Right lung (tissue), 5 donors: Measurements from ENCODE around the gene LSAMP. TPM values are rescaled to one million over a fixed set of nuclear protein-coding genes. Genes with fewer than 3 reads are reported as not detected.

Experiments used
- DNase-seq, 2 donors: peaks; one replicate each; pipeline ENCODE4 v3.0.0-alpha.2; 2013
- polyA plus RNA-seq, 5 donors: library from polyadenylated mRNA; unstranded; fragments of 120-200 nt; gene quantifications; one replicate each; pipeline versions ENCODE4 v1.2.1 to v1.2.3, GENCODE V29; 2013; ENCODE audit warnings: inconsistent platforms in 1 of 5, low replicate concordance in 1 of 5; ENCODE audit not compliant: insufficient read length in 5 of 5, insufficient read depth in 1 of 5

Gene LSAMP
- polyA plus RNA-seq, 5 donors = 10.8 to 30.4 (median 28.0) TPM

GRCh38 chr3:116028157-116028556 lies 417.1 kb downstream of the LSAMP start:
- no peak for DNase-seq

- no peak for DNase-seq
Measured at GRCh38 chr3:116020989-116021388, 424.3 kb downstream of the LSAMP start.

- no peak for DNase-seq
Measured at GRCh38 chr3:116020495-116020894, 424.8 kb downstream of the LSAMP start.

DNA sequence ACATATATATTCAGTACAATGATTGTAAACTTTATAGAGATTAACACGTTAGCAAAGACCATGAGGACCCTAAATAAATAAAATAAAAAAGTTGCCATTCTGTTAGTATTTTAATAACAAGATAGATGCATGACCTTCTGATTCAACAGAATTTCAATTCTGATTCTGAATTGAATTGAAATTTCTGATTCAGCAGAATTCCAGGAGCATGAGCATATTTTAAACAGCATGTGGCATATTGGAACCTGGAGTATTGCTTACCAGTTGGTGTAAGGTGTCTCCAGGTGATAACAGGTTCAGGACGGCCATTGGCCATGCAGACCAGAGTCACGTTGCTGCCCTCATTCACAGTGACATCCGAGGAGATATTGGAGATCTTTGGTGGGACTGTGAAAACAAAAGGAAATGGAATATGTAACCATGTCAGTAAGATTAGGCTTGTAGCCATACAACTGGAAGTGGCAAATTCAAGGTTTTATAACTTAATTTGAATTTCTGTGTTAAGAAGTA lies 426.0 kb downstream of the LSAMP start:
- no peak for DNase-seq

GRCh38 chr3:116018646-116019045 lies 426.6 kb downstream of the LSAMP start:
- no peak for DNase-seq

DNA sequence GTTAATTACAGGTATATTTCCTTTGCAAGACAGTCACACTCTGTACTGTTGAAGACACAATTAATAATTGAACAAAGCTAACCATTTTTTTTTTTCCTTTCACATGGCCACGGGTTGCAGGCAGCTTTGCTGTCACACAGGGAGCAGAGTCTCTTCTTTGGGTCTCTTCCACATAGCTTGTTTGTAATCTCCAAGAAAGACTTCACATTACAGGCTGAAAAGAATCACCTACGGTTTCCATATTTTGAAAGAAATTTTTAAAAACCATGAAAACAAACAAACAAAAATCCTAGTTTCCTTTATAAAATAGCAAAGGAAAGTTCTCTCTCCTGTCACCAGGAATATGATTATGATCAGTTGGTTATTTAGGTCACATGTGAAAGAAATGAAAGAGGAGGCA lies 429.4 kb downstream of the LSAMP start:
- no peak for DNase-seq

DNA sequence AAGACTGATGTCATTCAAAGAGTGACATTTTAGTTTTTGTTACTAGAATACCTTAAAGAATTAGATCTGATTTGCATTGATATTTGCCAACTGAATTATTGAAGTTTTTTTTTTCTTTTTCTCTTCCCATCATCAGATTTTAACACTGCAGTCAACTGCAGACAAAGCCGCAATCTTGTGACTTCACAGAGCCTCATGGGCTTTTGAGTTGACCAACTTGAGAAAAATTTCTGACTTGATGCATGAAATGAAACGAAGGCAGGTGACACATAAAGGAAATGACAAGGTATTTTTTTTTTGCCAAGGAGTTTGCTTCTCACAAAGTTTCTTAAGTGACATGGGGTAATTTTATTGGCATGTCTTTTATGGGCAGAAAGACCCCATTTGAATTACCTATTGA lies 438.3 kb downstream of the LSAMP start:
- DNase-seq = no peak

DNA sequence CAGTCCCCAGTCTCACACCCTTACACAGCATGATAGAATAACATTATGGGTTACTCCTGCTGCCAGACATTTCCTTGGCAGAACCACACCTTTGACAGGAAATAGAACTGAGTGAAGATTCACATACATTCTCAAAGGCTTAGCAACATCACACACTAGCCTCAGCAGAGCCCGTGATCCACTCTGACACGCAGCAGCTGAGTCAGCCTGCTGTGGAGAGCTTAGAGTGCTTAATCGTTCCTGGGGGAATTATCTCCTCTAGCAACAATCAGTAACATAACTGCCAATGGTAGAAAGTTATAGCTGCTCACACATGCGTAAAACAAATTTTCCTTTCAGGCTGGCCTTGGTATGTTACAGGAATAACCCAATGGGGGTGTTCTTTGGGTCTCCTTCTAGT lies 439.9 kb downstream of the LSAMP start:
- DNase-seq = peak in 1 of 2 donors; percentile 6

- no peak for DNase-seq
Measured at GRCh38 chr3:116002235-116002634, 443.1 kb downstream of the LSAMP start.

DNA sequence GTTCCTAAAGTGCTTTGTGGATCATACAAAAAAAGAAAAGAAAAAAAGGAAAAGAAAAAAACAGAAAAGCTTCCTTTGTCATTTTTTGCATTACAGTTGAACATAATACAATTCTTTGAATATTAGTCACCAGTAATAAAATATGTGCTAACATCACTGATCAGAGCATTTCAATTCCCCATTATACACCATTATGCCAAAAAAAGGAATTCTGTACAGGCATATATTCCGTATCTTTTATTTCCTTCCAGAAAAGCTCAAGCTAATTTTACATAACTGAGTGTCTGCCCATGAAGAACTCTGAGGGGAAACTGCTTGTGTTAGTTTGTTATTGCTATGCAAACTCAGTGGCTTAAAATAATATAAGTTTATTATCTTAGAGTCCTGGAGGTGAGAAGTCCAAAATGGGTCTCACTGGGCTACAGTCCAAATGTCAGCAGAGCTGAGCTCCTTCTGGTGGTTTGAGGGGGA lies 444.1 kb downstream of the LSAMP start:
- DNase-seq = no peak

DNA sequence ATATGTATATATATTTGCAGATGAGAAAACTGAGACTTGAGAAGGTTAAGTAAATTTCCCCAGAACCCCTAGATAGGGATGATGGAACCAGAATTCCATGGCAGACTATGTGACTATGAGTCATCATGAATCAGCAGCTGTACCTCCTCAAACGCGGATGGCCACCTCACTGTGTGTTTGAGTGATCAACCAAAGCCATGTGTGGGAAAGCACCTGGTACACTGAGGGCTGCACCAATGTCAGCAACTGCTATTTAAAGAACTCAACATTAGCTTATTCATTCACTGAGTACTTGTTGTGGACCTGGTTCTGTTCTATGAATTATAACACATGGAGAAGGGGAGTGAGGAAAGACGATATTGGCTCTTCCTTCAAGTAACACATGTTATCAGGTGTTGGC lies 445.0 kb downstream of the LSAMP start:
- no peak for DNase-seq

- no peak for DNase-seq
Measured at GRCh38 chr3:115999613-116000012, 445.7 kb downstream of the LSAMP start.

DNA sequence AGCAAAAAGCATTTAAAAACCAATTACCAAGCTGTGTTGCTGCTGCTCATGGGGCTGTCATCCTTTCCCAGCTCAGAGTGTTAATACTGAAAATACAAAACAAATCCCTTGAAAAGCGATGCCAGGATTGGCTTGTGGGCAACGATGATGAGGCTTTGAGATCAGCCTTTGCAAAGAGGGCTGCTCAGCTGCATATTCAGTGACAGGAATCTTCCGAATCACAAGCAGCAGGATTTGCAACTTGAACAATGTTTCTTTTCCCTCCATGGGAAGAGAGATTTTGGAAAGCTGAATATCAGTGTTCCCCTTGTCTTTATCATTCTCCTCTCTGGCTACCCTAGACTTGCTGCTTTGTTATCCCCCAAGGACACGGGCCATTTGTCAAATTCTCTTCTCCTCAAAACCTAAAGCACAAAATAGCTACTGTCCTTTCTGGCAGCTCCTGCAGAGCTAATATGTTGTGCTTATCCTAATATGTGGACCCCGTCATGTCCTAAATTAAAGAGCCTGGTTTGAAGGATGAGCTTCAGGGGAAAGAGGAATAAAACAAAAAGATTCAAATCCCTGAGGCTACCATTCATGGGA lies 446.2 kb downstream of the LSAMP start:
- DNase-seq = no peak

- no peak for DNase-seq
Measured at GRCh38 chr3:115996420-115997108, 448.7 kb downstream of the LSAMP start.

DNA sequence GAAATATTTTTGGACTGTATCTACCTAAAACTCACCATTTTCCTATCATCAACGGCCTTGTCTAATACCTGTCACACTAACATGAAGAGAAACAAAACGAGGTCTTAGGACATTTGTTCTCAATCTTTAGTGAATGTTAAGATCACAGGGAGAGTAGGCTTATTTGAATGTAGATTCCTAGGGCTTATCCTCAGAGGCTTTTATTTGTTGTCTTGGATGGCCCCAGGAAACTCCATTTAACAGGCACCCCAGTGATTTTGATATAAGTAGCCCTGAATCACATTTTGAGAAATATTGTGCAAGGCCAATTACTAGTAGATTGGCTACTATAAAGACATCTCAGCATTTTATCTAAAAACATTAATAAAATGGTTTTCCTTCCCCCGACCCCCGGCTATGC lies 454.6 kb downstream of the LSAMP start:
- DNase-seq = no peak

- DNase-seq = no peak
Measured at GRCh38 chr3:115989684-115990421, 455.4 kb downstream of the LSAMP start.

DNA sequence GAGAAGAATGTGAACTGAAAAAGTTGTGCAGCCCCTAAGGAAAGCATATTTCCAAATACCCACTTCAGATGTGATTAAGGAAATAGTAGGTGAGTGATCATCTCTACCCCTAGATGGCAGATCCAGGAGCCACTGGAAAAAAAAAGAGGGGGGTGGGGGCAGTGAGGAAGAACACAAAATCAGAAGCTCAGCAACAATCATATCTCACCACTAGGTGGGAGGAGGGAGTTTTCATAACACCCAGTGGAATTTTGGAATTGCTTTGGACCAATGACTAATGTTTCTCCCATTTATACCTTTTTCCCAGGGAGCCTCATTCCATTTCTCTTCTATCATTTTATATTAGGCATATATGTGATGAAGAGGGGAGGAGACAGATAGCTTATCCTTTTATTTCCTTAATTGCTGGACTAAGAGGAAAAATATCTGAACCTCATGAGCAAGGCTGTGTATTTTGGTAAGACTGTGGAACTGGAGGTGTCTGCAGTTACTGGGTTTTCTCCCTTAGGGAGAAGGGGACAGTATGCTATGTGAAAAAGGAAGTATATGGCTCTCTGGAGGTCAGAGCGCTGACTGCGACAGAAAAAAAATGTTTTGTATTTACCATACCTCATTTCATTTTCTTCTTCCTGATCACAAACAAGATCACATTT lies 458.6 kb downstream of the LSAMP start:
- DNase-seq = no peak

DNA sequence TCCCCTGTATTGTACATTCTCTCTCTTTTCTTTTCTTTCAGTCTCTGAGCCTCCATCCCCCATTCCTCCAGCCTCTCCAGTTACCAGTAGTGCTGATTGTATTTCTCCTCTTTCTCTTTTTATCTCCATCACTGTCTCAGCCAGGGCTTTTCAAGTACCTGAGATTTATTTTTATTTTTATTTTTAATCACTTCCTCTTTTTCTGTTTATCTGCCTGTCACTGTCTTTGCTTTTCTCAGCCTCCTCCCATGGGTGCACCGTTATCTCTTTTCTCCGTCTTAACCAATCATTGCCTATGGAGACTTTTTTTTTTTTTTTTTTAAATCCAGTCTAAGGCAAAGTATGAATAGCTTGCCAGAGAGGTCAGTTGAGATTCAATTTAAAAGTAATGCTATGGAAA lies 462.7 kb downstream of the LSAMP start:
- DNase-seq = no peak

DNA sequence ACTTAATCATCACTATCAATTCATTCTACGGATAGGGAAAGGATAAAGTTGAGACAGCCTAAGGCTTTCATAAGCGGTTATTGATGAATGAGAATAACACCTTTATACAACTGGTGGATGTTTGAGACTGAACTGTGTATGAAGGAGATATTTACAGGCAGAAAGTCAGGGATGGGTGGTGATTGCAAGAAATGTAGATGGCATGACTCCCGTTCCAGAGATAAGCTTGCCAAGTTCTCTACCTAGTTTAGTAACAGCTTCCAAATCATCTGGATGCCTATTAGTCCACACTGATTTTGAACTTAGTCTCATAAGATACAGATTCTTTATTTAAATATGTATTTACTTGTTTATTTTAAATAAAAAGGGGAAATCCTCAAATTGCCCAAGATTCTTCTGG lies 463.2 kb downstream of the LSAMP start:
- no peak for DNase-seq

DNA sequence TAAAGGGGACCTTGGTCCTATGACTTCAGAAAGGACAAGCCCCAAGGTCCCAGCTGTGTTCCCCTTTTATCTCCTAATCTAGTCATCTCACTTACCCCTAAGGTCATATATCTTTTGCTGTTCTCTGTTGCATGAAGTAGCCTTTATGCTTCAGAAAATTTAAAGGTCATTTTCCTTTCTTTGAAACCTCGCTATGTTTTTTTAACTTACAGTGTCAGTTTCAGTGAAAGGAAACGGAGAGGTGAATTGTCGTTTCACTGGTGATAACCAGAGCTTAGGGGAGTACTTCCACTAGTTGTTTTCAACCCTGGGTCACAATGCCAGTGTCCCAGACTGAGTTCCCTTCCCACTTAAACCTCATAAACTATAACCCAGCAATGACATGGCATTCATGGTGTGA lies 464.6 kb downstream of the LSAMP start:
- no peak for DNase-seq

DNA sequence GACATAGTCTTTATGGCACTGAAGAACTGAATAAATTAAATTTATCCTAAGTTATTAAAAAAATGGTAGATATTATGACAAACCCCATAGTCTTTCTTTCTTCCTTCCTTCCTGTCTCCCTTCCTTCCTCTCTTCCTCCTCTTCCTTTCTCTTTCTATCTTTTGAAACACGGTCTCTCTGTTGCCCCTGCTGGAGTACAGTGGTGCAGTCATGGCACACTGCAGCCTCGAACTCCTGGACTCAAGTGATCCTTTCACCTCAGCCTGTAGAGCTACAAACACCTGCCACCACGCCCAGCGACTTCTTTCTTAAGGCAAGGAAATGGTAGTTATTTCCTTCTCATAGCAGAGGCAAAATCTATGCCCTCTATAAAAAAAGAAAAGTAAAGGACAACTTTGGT lies 467.4 kb downstream of the LSAMP start:
- DNase-seq = no peak

GRCh38 chr3:115975796-115976195 lies 469.5 kb downstream of the LSAMP start:
- no peak for DNase-seq
